ENCODE data around the gene SELENON. TPM values are rescaled to one million over a fixed set of nuclear protein-coding genes. Genes with fewer than 3 reads are reported as not detected.

Gene SELENON
- total and polyA plus RNA-seq, 2 of the 13 experiments (the other 11 are each of a cell fraction or from before 2014, with no cell fraction given), result 3.8 to 8.0 TPM

DNA sequence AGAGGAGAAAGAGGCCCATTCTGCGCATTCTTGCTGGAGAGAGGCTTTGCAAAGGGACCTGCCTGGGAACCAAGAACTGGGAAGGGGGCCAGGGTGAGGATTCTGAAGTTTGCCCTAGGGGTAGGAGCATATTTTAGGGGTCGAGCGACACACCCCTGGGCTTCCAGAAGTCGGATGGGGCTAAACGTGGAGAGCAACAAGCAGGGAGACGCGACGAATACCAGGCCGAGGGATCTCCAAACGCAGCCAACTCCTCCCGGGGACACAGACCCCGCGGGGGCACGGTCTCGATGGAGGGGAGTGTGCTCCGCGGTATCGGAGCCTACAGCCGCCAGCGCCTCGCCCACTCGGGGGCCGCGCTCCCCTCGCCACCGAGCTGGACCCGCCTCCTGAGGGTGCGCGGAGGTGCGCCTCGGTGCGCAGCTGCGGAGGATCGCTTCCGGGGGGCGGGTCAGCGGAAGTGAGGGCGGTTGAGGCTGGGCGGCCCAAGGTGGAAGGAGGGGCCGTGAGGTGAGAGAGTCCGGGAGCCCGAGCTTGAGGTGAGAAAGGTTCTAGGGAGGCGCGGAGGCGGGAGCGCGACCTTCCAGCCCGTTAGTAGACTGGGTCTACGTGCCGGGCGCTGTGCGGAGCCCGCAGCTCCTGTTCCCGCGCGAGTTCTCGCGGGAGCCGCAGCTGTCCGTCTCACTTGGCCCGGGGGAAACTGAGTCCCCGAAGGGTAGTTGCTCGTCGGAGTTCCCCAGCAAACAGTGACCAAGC, 19.7 kb downstream of the SELENON start, which contains the start of gene MTFR1L (continued):
- TF ChIP-seq, protein P1, sequence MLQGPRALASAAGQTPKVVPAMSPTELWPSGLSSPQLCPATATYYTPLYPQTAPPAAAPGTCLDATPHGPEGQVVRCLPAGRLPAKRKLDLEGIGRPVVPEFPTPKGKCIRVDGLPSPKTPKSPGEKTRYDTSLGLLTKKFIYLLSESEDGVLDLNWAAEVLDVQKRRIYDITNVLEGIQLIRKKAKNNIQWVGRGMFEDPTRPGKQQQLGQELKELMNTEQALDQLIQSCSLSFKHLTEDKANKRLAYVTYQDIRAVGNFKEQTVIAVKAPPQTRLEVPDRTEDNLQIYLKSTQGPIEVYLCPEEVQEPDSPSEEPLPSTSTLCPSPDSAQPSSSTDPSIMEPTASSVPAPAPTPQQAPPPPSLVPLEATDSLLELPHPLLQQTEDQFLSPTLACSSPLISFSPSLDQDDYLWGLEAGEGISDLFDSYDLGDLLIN (CRISPR knock-in tag; IDR thresholded peaks at IDR 0.05; ENCODE audit: borderline replicate concordance), result peak; percentile 84; the same call in 1 of the 2 replicates
- no peak for TF ChIP-seq ZNF614 (CRISPR knock-in tag; IDR thresholded peaks at IDR 0.05; ENCODE audit: borderline replicate concordance)
- no peak for TF ChIP-seq HNRNPK (IDR thresholded peaks at IDR 0.05; ENCODE audit: low read depth, low read length, poor library complexity, severe bottlenecking)
- peak; percentile 83 for TF ChIP-seq TAF1 (CRISPR knock-in tag; IDR thresholded peaks at IDR 0.05)
- no peak for TF ChIP-seq ZNF512B (CRISPR knock-in tag; IDR thresholded peaks at IDR 0.05; ENCODE audit: borderline replicate concordance)
- TF ChIP-seq IRF2 (CRISPR knock-in tag; IDR thresholded peaks at IDR 0.05), result peak; percentile 82
- no peak for TF ChIP-seq BHLHE40 (IDR thresholded peaks at IDR 0.05; ENCODE audit: low read length)
- peak; percentile 64; the same call in 1 of the 2 replicates for TF ChIP-seq MAZ (IDR thresholded peaks at IDR 0.05; ENCODE audit: borderline replicate concordance, low read depth, low read length)
- peak; percentile 88 for TF ChIP-seq MAZ (CRISPR knock-in tag; IDR thresholded peaks at IDR 0.05; ENCODE audit: low read depth)
- TF ChIP-seq NFKBIZ (CRISPR knock-in tag; IDR thresholded peaks at IDR 0.05), result 0 out of 2 replicates have a peak, but pooled peaks have one; percentile 21
- TF ChIP-seq, protein P2, sequence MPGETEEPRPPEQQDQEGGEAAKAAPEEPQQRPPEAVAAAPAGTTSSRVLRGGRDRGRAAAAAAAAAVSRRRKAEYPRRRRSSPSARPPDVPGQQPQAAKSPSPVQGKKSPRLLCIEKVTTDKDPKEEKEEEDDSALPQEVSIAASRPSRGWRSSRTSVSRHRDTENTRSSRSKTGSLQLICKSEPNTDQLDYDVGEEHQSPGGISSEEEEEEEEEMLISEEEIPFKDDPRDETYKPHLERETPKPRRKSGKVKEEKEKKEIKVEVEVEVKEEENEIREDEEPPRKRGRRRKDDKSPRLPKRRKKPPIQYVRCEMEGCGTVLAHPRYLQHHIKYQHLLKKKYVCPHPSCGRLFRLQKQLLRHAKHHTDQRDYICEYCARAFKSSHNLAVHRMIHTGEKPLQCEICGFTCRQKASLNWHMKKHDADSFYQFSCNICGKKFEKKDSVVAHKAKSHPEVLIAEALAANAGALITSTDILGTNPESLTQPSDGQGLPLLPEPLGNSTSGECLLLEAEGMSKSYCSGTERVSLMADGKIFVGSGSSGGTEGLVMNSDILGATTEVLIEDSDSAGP (CRISPR knock-in tag; IDR thresholded peaks at IDR 0.05; ENCODE audit: borderline replicate concordance), result peak; percentile 84
- peak; percentile 56 for TF ChIP-seq RARA (CRISPR knock-in tag; IDR thresholded peaks at IDR 0.05)
- TF ChIP-seq SAP130 (CRISPR knock-in tag; IDR thresholded peaks at IDR 0.05; ENCODE audit: low read depth), result peak; percentile 91
- TF ChIP-seq CCDC6 (CRISPR knock-in tag; IDR thresholded peaks at IDR 0.05), result peak; percentile 71; the same call in 1 of the 2 replicates
- peak; percentile 60; the same call in 1 of the 2 replicates for TF ChIP-seq ZIK1 (CRISPR knock-in tag; IDR thresholded peaks at IDR 0.05; ENCODE audit: borderline replicate concordance, low read depth)
- TF ChIP-seq IKZF5 (CRISPR knock-in tag; IDR thresholded peaks at IDR 0.05), result peak; percentile 82
- TF ChIP-seq DR1 (CRISPR knock-in tag; IDR thresholded peaks at IDR 0.05), result peak; percentile 66
- TF ChIP-seq HDAC2 (CRISPR knock-in tag; IDR thresholded peaks at IDR 0.05), result peak; percentile 75; the same call in 1 of the 2 replicates
- peak; percentile 54; the same call in 1 of the 2 replicates for TF ChIP-seq MEIS2 (CRISPR knock-in tag; IDR thresholded peaks at IDR 0.05)
- TF ChIP-seq RXRA (CRISPR knock-in tag; IDR thresholded peaks at IDR 0.05), result peak; percentile 87
- no peak for TF ChIP-seq KLF12 (CRISPR knock-in tag; IDR thresholded peaks at IDR 0.05; ENCODE audit: borderline replicate concordance)
- TF ChIP-seq ESRRA (CRISPR knock-in tag; IDR thresholded peaks at IDR 0.05; ENCODE audit: low read depth), result peak; percentile 96
- TF ChIP-seq ZFP37 (CRISPR knock-in tag; IDR thresholded peaks at IDR 0.05; ENCODE audit: borderline replicate concordance), result no peak
